ENCODE measurements around the gene UNK.
A peak's percentile ranks its signal among the peaks of the same experiment; 100 is the strongest.

The UNK gene

DNA sequence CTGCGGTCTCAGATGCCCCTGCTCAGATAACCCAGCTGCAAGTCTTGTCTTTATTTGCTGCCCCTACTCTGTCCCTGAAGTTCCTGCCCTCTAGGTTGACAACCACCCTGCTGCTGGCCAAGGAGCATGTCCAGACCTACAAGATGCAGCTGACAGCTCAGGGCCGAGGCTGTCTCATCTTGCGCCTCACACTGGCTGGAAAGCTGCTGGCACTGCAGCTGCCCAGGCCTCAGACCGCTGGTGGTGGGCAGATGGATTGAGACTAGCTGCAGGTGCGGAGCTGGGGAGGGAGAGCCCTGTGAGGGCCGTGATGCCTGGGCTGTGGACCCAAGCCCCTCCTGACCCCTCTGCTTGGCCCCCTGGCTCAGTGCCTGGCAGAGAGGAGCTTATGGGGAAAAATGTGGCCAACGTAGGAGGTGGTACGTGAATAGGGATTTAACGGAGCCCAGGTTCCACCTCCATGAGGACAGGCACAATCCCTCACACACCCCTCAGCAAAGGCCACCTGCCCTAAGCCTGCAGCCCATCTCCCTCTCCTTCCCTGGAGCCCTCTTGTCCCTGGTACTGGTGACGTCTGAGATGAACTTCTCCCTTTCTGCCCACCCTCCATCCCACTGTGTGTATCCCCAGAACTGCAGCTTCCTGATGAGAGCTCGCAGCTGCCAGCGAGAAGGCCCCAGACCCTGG lies 11.3 kb upstream of the UNK start:
- TF ChIP-seq FOXM1 (IDR thresholded peaks at IDR 0.05; ENCODE audit: borderline replicate concordance) (no peak), ARNT (IDR thresholded peaks at IDR 0.05) (no peak), FOXA1 (IDR thresholded peaks at IDR 0.05) (no peak), BHLHE40 (IDR thresholded peaks at IDR 0.05; ENCODE audit: borderline replicate concordance) (no peak)
- DNase-seq (ENCODE audit: extremely low spot score): no peak
- CTCF ChIA-PET: interaction anchor here (0.8 to 3.7 kb wide), 8 partner anchors 9 to 106 kb away, joined by 3 to 19 read pairs (median 4); partner anchors contain the start of genes GALK1, RECQL5, SAP30BP and WBP2
- POLR2A ChIA-PET: interaction anchor here (2.2 to 8.1 kb wide), 3 partner anchors 8 to 83 kb away, joined by 11 to 206 read pairs (median 63); partner anchors contain the start of genes GALK1, UNK and WBP2

DNA sequence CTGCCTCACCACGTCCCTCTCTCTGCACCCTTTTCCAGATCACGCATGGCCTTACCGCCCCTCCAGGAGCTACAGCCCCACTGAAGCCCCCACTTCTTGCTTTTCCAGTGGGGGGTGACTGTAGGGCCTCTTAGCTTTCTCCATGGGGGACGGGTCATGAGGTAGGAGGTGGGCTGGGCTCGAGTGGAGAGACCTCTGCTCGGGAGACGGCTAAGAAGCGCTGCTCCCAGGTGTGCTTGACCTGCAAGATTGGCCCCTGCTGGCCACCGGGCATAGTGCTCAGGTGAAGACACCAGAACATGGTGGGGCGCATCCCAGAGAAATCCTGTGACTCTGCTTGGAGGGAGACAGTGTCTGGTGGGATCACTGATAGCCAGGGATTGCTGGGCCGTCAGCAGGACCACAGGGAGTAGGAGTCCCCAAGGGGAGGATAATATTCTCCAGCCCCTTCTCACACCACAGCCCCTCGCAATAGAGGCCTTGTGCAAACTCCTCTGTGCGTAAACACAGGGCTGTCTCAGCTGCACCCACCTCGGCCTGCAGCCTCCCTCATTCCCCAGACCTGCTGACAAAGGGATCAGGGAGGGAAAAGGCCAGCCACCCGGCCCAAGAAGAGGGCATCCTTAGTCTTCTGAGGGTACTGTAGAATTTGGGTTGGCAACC lies 10.7 kb upstream of the UNK start:
- CTCF ChIA-PET: interaction anchor here (1.1 to 3.7 kb wide), 6 partner anchors 9 to 81 kb away, joined by 3 to 19 read pairs (median 6); partner anchors contain the start of genes GALK1 and WBP2
- no peak for TF ChIP-seq ELF4 (IDR thresholded peaks at IDR 0.05)
- no peak for TF ChIP-seq LEF1 (IDR thresholded peaks at IDR 0.05; ENCODE audit: borderline replicate concordance)
- no peak for TF ChIP-seq FOXA1 (IDR thresholded peaks at IDR 0.05)
- POLR2A ChIA-PET: interaction anchor here (2.2 to 8.1 kb wide), 3 partner anchors 9 to 82 kb away, joined by 11 to 206 read pairs (median 63); partner anchors contain the start of genes GALK1, UNK and WBP2
- DNase-seq (ENCODE audit: extremely low spot score): no peak

DNA sequence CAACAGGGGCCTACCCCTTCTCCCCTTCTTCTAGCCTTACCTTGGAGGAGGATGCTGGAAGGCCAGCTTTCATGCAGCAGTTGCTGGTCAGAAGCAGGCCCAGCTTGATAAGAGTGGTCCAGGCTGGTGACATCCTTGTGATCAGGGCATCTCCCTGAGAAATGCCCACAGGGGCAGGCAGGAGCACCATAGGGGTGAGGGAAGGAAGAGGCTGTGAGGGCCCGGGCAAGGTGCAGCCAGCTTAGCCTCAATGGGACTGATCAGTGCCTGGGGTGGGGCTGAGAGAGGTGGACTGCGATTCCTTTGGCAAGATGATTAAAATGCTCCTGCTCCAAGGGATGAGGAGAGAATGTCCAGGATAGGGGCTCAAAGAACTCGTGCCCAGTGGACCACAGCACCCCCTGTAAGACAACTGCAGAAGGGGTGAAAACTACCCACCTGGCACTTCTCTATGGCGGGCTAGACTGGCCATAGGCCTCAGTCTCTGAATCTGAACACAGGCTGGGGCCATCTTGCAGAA lies 10.1 kb upstream of the UNK start:
- TF ChIP-seq LEF1 (IDR thresholded peaks at IDR 0.05; ENCODE audit: borderline replicate concordance): no peak
- TF ChIP-seq FOXM1 (IDR thresholded peaks at IDR 0.05; ENCODE audit: borderline replicate concordance): no peak
- TF ChIP-seq TARDBP (IDR thresholded peaks at IDR 0.05): no peak
- no peak for TF ChIP-seq BHLHE40 (IDR thresholded peaks at IDR 0.05; ENCODE audit: borderline replicate concordance)
- TF ChIP-seq FOXK2 (IDR thresholded peaks at IDR 0.05): no peak
- no peak for TF ChIP-seq SP1 (IDR thresholded peaks at IDR 0.05)
- TF ChIP-seq, protein P1, sequence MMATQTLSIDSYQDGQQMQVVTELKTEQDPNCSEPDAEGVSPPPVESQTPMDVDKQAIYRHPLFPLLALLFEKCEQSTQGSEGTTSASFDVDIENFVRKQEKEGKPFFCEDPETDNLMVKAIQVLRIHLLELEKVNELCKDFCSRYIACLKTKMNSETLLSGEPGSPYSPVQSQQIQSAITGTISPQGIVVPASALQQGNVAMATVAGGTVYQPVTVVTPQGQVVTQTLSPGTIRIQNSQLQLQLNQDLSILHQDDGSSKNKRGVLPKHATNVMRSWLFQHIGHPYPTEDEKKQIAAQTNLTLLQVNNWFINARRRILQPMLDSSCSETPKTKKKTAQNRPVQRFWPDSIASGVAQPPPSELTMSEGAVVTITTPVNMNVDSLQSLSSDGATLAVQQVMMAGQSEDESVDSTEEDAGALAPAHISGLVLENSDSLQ (IDR thresholded peaks at IDR 0.05): no peak
- no peak for TF ChIP-seq SUZ12 (IDR thresholded peaks at IDR 0.05)
- no peak for TF ChIP-seq FOXA1 (IDR thresholded peaks at IDR 0.05)
- TF ChIP-seq HDGF (IDR thresholded peaks at IDR 0.05; ENCODE audit: borderline replicate concordance): no peak
- no peak for TF ChIP-seq NFRKB (IDR thresholded peaks at IDR 0.05)
- TF ChIP-seq L3MBTL2 (conservative IDR thresholded peaks at IDR 0.05): no peak
- TF ChIP-seq ELF4 (IDR thresholded peaks at IDR 0.05): no peak
- TF ChIP-seq ARNT (IDR thresholded peaks at IDR 0.05): no peak
- no peak for TF ChIP-seq ZNF384 (IDR thresholded peaks at IDR 0.05)
- TF ChIP-seq CTBP1 (IDR thresholded peaks at IDR 0.05; ENCODE audit: borderline replicate concordance): no peak
- no peak for DNase-seq (ENCODE audit: extremely low spot score)
- POLR2A ChIA-PET: interaction anchor here (5.6 to 8.1 kb wide), 2 partner anchors 10 to 11 kb away, joined by 63 to 206 read pairs; partner anchors contain the start of genes GALK1 and UNK
- CTCF ChIA-PET: interaction anchor here (0.8 to 3.7 kb wide), 4 partner anchors 9 to 27 kb away, joined by 3 to 19 read pairs (median 6); partner anchors contain the start of gene GALK1

DNA sequence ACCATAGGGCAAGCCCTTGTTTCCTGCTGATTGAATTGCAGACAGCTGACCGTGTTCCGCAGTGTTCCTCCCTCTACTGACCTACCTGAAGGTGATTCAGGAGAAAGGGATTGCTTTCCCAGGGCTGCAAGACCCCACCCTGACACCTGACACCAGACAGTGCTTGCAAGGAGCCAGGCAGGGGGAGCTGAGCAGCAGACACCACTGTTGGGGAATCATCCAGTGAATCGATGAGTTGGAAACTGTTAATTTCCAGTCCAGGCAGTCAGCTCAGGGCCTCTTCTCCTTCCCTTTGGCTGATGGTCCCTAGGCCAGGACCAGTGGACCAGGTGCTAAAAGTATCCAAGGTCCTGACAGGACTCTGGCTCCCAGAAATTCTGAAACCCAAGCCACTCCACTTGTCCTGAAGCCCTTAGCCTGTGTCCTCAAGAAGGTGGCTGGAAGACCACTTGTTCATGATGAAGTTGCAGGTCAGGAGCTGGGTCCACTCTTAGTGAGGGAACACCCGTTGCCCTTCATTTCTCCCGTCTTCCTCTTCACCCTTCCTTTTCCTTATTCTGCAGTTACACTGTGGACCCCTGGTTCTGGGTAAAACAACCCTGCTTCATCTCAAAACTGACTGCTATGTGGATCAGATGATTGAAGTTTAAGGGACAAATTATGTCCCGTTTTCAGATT lies 9.5 kb upstream of the UNK start:
- TF ChIP-seq CTBP1 (IDR thresholded peaks at IDR 0.05; ENCODE audit: borderline replicate concordance) (no peak), ELF4 (IDR thresholded peaks at IDR 0.05) (peak; percentile 40; the same call in 1 of the 2 replicates), ARNT (IDR thresholded peaks at IDR 0.05) (no peak), BHLHE40 (IDR thresholded peaks at IDR 0.05; ENCODE audit: borderline replicate concordance) (no peak), HDGF (IDR thresholded peaks at IDR 0.05; ENCODE audit: borderline replicate concordance) (no peak), FOXK2 (IDR thresholded peaks at IDR 0.05) (no peak), LEF1 (IDR thresholded peaks at IDR 0.05; ENCODE audit: borderline replicate concordance) (no peak)
- TF ChIP-seq, protein P1 (IDR thresholded peaks at IDR 0.05): no peak
- CTCF ChIA-PET: interaction anchor here (0.5 to 3.7 kb wide), 5 partner anchors 8 to 152 kb away, joined by 3 to 19 read pairs (median 7); partner anchors contain the start of gene GALK1
- POLR2A ChIA-PET: interaction anchor here (0.8 to 8.1 kb wide), 4 partner anchors 10 to 80 kb away, joined by 3 to 206 read pairs (median 38); partner anchors contain the start of genes GALK1, UNK and WBP2
- DNase-seq (ENCODE audit: extremely low spot score): peak; percentile 7

DNA sequence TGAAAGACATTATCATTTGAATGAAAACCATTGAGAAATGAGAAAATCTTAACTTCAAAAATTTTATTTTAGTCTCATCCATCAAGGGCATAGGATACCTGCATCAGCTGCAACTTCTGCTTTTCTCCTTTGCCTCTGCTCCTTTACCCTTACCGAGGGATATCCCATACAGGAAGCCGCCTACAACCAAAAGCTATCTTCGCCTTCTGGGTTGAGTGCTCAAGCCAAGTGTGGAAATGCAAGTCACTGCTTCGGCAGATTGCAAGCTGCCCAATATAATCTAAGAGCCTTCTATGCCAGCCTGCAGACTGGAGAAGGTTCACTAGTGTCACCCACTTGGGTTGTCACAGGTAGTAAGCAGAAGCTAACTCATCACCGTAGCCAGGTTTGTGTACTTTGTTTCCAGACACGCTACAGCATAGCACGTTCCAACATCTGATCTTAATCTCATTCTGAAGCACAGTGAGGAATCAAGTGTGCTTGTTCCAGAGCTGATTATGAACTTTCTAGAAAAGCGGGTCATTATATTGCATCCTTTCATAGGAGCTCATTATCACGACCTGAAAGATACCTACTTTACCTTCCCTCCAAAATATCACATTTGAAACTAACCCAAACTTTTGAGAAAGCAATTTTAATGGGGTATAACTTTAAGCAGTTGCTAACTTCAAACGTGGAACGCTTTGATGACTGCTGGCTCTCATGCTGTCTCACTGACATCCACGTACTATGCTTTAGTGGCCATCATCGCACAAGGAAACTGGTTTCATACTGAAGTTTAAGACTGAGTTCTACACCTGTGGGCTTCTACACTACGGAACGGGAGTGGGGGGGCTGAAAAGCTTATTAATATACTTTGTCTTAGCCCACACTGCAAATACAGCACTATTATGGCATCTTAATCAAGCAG lies 8.0 kb upstream of the UNK start:
- CTCF ChIA-PET: interaction anchor here (1.0 to 2.0 kb wide), 5 partner anchors 26 to 84 kb away, joined by 3 to 7 read pairs (median 3); no protein-coding TSS in a partner anchor
- DNase-seq (ENCODE audit: extremely low spot score): no peak
- POLR2A ChIA-PET: interaction anchor here (0.7 to 8.1 kb wide), 12 partner anchors 9 to 156 kb away, joined by 3 to 206 read pairs (median 4); partner anchors contain the start of genes GALK1, UNK and WBP2
- TF ChIP-seq FOXA1 (IDR thresholded peaks at IDR 0.05) (no peak), ELF4 (IDR thresholded peaks at IDR 0.05) (peak; percentile 31; the same call in 1 of the 2 replicates), SP1 (IDR thresholded peaks at IDR 0.05) (no peak), ARNT (IDR thresholded peaks at IDR 0.05) (no peak), CTBP1 (IDR thresholded peaks at IDR 0.05; ENCODE audit: borderline replicate concordance) (no peak), ZNF384 (IDR thresholded peaks at IDR 0.05) (no peak)

All from HEK293T (cell line).